Fibroblast of the aortic adventitia (primary cell): ENCODE data around the gene CCL26. TPM values are rescaled to one million over a fixed set of nuclear protein-coding genes. Genes with fewer than 3 reads are reported as not detected.
"Not testable (repeated sequence)": the region's sequence is repeated elsewhere in the genome, so short reads cannot be mapped to it uniquely, and the experiment has no call there.

Experiments used
- DNase-seq: peaks from one replicate; pipeline ENCODE4 v3.0.0-alpha.2; 2010; ENCODE audit warnings: low read depth
- H3K4me3 ChIP-seq: 2 replicates; pipeline ENCODE4 v1.5.1; 2011; ENCODE audit warnings: low read depth, mild to moderate bottlenecking, control low read depth, low read length, moderate library complexity
- CTCF ChIP-seq: IDR thresholded peaks from 2 replicates; pipeline ENCODE4 v1.5.1; 2011; ENCODE audit warnings: mild to moderate bottlenecking, low read length, control low read depth, inconsistent platforms; ENCODE audit not compliant: insufficient read depth
- total RNA-seq: library from RNA; depleted of rRNA; stranded (reverse); fragments of >200 nt; gene quantifications from 2 replicates; pipeline ENCODE4 v1.2.3, GENCODE V29; 2012; ENCODE audit warnings: low replicate concordance

CCL26 gene
- total RNA-seq, 1 donor, result 1.2 TPM

DNA sequence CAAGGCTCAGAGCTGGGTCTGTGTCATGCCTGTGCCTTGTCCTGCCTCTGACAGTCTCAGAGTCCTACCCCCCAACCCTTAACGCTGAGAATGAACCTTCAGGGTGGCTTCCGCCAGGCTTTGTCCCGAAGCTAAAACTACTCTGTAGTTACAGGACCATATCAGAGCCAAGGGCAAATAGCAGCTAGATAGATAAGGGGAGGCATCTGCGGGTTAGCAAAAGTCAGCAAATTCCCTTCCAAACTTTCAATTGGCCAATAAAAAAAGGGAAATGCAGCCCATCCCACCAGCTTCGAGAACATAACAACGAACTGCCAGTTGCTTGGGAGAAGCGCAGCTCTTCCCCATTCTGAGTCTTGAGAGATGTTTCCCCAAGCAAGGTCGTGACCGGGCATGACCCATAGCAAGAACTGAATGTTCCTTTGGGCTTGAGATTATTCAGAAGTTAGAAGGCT, 23.8 kb upstream of the CCL26 start:
- TF ChIP-seq CTCF, result no peak
- peak; percentile 9 for DNase-seq
- H3K4me3 ChIP-seq, result no peak overlapping the region

- no peak overlapping the region for H3K4me3 ChIP-seq
- TF ChIP-seq CTCF, result no peak
- DNase-seq, result no peak
Measured at GRCh38 chr7:75793676-75794075, 21.7 kb upstream of the CCL26 start.

- H3K4me3 ChIP-seq, DNase-seq: not testable (repeated sequence)
Measured at GRCh38 chr7:75792567-75792966, 20.6 kb upstream of the CCL26 start.

DNA sequence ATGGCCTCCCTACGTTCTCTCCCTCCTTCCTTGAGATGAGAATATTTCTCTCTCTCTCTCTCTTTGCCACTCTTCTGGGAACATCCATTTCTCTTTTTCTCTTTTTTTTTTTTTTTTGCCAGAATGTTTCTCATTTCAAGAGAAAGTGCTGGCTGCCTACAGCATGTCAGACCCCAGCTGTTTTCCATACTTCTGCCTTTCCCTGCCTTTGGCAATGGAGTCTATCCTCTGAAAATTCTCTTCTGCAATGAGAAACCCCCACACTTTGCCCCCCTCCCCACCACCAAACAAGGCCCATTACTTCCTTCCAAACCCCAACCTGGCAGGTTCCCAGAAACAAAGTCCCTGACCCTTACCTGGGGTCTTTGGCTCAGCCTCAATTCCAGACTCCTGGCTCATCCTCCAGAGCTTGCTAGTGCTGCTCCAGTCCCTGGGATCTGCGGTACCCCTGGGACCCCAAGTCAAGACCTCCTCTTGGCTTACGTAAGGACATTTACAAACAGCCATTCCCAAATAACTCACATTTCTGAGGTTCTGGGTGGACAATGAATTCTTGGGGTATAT, 17.4 kb upstream of the CCL26 start:
- DNase-seq, result no peak
- H3K4me3 ChIP-seq, result no peak overlapping the region
- no peak for TF ChIP-seq CTCF

- DNase-seq, H3K4me3 ChIP-seq: not testable (repeated sequence)
Measured at GRCh38 chr7:75788154-75788847, 16.3 kb upstream of the CCL26 start.

- not testable (repeated sequence) for DNase-seq, H3K4me3 ChIP-seq
Measured at GRCh38 chr7:75783058-75783457, 11.0 kb upstream of the CCL26 start.

GRCh38 chr7:75780647-75781273, 8.7 kb upstream of the CCL26 start:
- not testable (repeated sequence) for H3K4me3 ChIP-seq, DNase-seq

GRCh38 chr7:75779516-75779915, 7.5 kb upstream of the CCL26 start:
- H3K4me3 ChIP-seq, DNase-seq: not testable (repeated sequence)

DNA sequence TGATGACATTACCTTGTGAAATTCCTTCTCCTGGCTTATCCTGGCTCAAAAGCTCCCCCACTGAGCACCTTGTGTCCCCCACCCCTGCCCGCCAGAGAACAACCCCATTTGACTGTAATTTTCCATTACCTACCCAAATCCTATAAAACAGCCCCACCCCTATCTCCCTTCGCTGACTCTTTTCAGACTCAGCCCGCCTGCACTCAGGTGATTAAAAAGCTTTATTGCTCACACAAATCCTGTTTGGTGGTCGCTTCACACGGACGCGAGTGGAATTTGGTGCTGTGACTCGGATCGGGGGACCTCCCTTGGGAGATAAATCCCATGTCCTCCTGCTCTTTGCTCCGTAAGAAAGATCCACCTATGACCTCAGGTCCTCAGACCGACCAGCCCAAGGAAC, 7.0 kb upstream of the CCL26 start:
- not testable (repeated sequence) for DNase-seq, H3K4me3 ChIP-seq

- no peak overlapping the region for H3K4me3 ChIP-seq
- peak; percentile 74 for DNase-seq
- no peak for TF ChIP-seq CTCF
Measured at GRCh38 chr7:75776295-75776971, 4.4 kb upstream of the CCL26 start.

DNA sequence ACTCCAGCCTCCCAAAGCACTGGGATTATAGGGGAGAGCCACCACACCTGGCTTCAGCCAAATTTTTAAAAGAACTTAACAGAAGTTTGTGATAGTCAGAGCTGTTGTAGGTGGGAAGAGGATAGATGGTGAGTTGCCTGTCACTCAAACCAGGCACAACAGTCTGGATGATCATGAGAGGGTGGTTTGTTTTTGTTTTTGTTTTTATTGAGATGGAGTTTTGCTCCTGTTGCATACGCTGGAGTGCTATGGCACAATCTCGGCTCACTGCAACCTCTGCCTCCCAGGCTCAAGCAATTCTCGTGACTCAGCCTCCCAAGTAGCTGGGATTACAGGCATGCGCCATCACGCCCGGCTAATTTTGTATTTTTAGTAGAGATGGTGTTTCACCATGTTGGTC, 1.9 kb upstream of the CCL26 start:
- H3K4me3 ChIP-seq, DNase-seq: not testable (repeated sequence)
